SU-DHL-6 (cell line): ENCODE measurements around the gene ZNF30.

Experiments
- EZH2phosphoT487 ChIP-seq: fragments of 200-600 bp; sonication (generic), shearing (Covaris generic); conservative IDR thresholded peaks from 2 replicates; pipeline ENCODE4 v1.6.1; 2018; ENCODE audit warnings: mild to moderate bottlenecking, antibody characterized with exemption, low read length, moderate library complexity, mixed read lengths
- TF ChIP-seq, protein P1 (sequence below): fragments of 200-600 bp; sonication (generic); IDR thresholded peaks from one replicate; pipeline ENCODE4 v1.5.1; 2017; ENCODE audit warnings: antibody characterized with exemption, mild to moderate bottlenecking, low read length, moderate library complexity; ENCODE audit not compliant: insufficient read depth, poor library complexity, severe bottlenecking

DNA sequence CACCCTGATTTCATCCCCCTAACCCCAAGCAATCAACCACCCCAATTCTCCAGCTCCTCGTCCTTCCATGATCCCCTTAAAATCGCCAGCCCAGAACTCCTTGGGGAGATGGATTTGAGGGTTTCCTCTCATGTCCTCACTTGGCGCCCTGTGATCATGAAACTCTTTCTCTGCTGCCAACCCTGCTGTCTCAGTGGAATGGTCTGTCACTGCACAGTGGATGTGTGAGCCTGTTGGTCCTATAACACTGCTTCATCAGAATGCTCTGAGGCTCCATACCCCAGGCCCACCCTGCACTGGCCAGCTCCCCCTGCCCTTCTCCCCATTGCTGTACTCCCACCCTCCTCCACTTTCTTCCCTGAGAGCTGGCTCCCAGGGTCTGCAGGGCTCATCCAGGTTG lies 49.9 kb downstream of the ZNF30 start:
- TF ChIP-seq, protein P1, sequence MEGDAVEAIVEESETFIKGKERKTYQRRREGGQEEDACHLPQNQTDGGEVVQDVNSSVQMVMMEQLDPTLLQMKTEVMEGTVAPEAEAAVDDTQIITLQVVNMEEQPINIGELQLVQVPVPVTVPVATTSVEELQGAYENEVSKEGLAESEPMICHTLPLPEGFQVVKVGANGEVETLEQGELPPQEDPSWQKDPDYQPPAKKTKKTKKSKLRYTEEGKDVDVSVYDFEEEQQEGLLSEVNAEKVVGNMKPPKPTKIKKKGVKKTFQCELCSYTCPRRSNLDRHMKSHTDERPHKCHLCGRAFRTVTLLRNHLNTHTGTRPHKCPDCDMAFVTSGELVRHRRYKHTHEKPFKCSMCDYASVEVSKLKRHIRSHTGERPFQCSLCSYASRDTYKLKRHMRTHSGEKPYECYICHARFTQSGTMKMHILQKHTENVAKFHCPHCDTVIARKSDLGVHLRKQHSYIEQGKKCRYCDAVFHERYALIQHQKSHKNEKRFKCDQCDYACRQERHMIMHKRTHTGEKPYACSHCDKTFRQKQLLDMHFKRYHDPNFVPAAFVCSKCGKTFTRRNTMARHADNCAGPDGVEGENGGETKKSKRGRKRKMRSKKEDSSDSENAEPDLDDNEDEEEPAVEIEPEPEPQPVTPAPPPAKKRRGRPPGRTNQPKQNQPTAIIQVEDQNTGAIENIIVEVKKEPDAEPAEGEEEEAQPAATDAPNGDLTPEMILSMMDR = no peak
- no peak for TF ChIP-seq EZH2phosphoT487
